NCI-H82 treated with DMSO at 0.1 percent for 48 hours (cell line): ENCODE measurements around the gene SLC23A2.
"Not testable (repeated sequence)": the region's sequence is repeated elsewhere in the genome, so short reads cannot be mapped to it uniquely, and the experiment has no call there.

Experiments
- DNase-seq: peaks from one replicate; lab custom pipeline; 2025; ENCODE audit not compliant: unreplicated experiment; lab: John Stamatoyannopoulos, UW

The SLC23A2 gene

GRCh38 chr20:4853004-4853403 lies 148.3 kb downstream of the SLC23A2 start:
- DNase-seq, result no peak

GRCh38 chr20:4850960-4851359 lies 150.3 kb downstream of the SLC23A2 start:
- DNase-seq, result no peak

- DNase-seq, result not testable (repeated sequence)
Measured at GRCh38 chr20:4848829-4849228, 152.5 kb downstream of the SLC23A2 start.

GRCh38 chr20:4848041-4848440 lies 153.3 kb downstream of the SLC23A2 start:
- no peak for DNase-seq

DNA sequence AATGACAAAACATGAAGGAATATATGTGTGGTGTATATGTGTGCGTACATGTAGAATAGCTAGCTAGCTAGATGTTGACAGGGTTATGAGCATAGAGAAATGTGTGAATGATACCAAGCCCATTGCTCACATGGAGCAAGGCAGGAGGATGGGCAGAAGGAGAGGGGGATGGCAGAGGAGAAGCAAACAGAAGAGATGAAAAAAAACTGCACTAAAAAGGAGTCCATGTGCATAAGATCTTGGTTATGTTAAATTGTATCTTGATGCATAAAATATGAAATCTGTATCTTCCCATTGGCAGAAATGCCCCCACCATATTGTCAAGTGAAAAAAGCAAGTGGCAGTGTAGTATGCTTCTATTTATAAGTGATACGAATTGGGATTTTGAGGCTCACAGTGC lies 154.5 kb downstream of the SLC23A2 start:
- no peak for DNase-seq

- DNase-seq, result no peak
Measured at GRCh38 chr20:4844751-4845465, 156.4 kb downstream of the SLC23A2 start.

DNA sequence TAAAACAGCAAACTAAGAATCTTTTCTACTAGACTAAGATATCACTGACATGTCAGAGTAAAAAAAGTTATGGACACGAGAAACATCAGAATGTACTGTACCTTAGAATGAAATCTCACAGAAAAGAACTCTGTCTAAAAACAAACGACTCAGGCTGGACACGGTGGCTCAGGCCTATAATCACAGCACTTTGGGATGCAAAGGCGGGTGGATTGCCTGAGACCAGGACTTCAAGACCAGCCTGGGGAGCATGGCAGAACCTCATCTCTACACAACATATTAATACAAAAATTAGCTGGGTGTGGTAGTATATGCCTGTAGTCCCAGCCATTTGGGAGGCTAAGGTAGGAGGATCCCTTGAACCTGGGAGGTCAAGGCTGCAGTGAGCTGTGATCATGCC lies 157.0 kb downstream of the SLC23A2 start:
- no peak for DNase-seq

DNA sequence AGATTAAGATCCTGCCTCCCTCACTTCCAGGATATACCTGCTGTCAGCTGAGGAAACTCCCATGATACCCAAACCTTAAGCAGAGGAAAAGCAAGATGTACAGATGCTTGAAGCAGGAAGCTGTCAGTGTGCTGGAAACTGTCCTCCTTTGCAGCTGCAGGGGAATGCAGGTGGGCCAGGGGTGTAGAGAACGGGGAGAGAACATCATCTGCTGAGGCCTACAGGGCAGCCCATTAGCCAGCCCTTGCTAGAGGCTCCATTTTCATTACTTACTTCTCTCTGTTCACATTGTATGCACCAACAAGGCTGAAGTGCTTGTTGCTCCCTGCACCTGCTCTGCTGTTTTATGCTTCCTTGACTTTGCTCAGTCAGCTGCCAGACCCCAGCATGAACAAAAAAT lies 160.5 kb downstream of the SLC23A2 start:
- DNase-seq, result no peak

DNA sequence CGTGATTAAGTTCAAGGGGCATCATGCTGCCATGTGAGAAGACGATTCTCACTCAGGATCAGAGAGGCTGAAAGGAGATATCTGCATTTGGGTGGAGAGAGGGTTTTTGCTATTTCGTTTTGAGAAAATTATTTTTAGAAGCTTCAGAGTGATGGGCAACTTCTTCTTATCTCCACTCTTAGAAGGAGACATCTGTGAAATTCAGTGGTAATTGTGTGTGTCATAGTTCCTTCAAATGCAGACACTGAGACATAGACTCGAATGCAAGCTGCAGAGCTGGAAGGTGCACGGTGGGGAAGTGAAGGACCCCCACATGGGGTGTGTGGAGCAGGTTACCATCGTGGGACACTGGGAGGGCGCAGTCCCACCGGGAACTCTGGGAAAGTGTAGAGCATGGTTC lies 162.8 kb downstream of the SLC23A2 start:
- DNase-seq, result no peak

- no peak for DNase-seq
Measured at GRCh38 chr20:4837760-4838159, 163.6 kb downstream of the SLC23A2 start.

GRCh38 chr20:4836935-4837334 lies 164.4 kb downstream of the SLC23A2 start:
- DNase-seq, result no peak

DNA sequence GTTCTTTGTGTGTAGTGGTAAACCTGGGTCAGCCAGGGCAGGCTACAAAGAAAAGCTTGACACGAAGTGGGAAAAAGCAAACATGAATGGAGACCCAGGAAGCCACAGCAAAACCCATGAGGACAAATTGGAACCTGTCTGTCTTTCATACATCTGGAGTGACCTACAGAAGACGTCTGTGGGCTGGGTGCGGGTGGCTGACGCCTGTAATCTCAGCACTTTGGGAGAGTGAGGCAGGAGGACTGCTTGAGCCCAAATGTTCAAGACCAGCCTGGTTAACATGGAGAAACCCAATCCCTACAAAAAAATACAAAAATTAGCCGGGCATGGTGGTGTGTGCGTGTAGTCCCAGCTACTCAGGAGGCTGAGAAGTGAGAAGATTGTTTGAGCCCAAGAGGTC lies 164.8 kb downstream of the SLC23A2 start:
- DNase-seq, result no peak

- DNase-seq, result no peak
Measured at GRCh38 chr20:4835244-4836177, 165.8 kb downstream of the SLC23A2 start.

DNA sequence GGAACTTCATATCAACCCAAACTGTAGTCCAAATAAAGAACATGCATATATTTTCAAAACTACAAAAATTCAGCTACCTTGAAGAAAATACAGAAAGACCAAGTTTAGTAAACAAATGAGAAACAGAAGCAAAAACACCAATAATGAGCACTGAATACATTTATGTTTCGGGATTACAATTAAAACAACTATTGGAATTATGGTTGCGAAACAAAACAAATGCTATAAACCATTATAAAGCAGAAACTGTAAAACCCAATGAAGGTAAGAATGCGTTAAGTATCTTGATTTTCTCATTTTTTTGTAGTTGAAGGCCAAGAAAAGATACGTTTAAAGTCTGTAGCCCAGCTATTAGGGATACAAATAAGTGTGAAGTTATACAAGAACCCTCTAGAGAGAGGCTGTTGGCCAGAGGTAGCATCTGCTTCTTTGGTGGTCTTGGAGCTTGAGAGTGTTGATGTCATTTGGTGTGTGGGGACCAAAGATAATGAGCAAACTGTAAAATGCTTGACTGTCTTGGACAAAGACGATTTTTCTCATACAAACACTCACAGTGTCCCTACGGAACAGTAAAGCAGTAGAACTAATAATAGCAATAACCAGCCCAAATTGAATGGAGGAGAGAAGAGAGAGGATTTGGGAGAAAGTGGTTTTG lies 168.1 kb downstream of the SLC23A2 start:
- DNase-seq, result no peak

DNA sequence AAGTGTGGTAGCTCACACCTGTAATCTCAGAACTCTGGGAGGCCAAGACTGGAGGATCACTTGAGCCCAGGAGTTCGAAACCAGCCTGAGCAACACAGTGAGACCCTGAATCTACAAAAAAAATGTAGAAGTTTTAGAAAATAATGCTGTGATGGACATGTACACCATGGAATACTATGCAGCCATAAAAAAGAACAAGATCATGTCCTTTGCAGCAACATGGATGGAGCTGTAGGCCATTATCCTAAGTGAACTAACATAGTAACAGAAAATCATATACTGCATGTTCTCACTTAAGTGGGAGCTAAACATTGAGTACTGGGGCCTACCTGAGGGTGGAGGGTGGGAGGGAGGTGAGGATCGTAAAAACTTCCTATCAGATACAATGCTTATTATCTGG lies 168.8 kb downstream of the SLC23A2 start:
- DNase-seq, result no peak

- no peak for DNase-seq
Measured at GRCh38 chr20:4830696-4831095, 170.6 kb downstream of the SLC23A2 start.

DNA sequence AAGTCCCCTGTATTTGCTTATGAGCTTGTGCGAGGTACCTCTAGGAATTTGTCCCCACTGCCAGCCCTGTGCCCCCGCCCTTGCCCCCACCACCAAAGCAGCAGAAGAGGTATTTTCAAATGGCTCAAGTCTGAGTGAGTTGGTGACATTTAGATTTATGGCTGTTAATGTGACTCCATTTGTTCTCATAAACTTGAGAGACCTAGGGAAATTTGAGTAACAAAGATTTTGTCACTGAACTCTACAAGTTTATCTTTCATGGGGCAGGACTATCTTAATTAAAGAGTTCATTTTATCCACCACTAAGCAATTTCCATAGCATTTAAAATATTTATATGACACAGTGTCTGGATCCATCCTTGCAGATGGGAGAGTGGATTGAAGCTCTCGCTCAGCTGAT lies 171.1 kb downstream of the SLC23A2 start:
- DNase-seq, result no peak

GRCh38 chr20:4829514-4830215 lies 171.6 kb downstream of the SLC23A2 start:
- DNase-seq, result no peak

DNA sequence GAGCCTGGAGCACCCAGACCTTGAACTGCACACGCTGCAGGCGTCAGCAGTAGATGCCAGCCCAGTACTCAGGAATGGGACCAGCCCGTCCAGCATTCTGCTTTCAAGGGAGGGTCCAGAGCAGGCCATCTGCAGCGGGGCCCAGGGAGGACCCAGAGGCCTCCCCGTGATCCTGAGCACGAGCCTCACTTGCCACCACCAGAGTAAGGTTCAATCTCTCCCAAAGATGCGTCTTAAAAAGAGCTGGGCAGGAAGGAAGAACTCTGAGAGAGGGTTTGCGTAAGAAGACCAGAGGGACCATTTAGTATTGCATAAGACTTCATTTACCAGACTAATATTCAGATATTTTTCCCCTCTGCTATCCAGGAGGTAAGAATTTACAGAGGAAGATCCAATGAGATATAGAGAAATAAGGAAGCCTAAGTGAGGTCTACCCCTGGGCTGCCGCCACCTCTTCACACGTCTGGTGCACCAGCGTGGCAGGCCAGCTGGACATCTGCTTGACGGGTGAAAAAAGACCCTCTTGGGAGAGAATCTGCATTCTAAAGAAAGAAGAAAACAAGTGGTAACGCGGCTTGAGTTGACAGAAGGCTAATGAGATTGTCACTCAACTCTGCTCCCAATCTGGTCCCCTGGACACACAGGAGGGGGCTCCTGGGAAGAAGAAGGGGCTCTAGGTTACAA lies 172.3 kb downstream of the SLC23A2 start:
- peak; percentile 20 for DNase-seq

DNA sequence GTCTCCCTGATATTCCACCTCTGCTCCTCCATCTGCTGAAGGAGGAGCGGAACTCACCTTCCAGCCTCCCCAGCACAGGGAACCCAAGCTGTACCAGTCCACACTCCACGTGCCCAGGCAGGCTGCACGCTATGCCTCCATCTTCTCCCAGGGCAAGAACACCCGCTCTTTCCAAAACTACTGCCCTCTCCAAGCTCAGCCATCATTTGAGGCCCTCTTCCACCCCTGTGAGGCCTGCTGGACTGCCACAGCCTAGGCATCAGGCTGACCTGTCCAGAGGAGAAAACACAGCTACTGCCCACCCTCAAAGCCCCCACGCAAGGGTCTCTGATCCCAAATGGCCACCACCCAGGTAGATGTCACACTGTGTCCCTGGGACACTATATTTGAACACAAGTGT lies 179.7 kb downstream of the SLC23A2 start:
- DNase-seq, result no peak
